SK-N-SH (cell line): ENCODE results near the gene PIAS4. TPM values are rescaled to one million over a fixed set of nuclear protein-coding genes. Genes with fewer than 3 reads are reported as not detected.

ENCODE experiments used
- CTCF ChIA-PET: fragments of 300-600, 350-600 bp; formaldehyde crosslinking; extraction: SDS; loops from one replicate; lab custom pipeline; 2021; lab: Yijun Ruan, JAX
- POLR2A ChIA-PET: fragments of 350-600 bp; sonication (Branson Sonifier 250); formaldehyde crosslinking; extraction: SDS; loops from one replicate; lab custom pipeline; 2020; ENCODE audit warnings: antibody characterized with exemption, inconsistent platforms; lab: Yijun Ruan, JAX
- DNase-seq: peaks from one replicate; pipeline ENCODE4 v3.0.0; 2012
- H2AFZ ChIP-seq: fragments of 200-600 bp; sonication (generic); 2 replicates; pipeline ENCODE4 v1.8.1; 2016; ENCODE audit warnings: antibody characterized with exemption, mild to moderate bottlenecking, low read depth
- H3F3A ChIP-seq: fragments of 200-600 bp; sonication (generic); replicated peaks from 2 replicates; pipeline ENCODE3; 2016; ENCODE audit warnings: antibody characterized with exemption, mild to moderate bottlenecking; ENCODE audit not compliant: insufficient read depth
- H3K27ac ChIP-seq, 2 experiments: fragments of 200-500 bp in 1 of 2; fragments of 200-600 bp in 1 of 2; sonication (Bioruptor generic) in 1 of 2; sonication (generic), shearing (Covaris generic) in 1 of 2; 2 replicates each; pipeline versions ENCODE4 v1.5.1 to v1.6.1; 2014 to 2016; ENCODE audit warnings: low read depth in 2 of 2, inconsistent platforms in 1 of 2, low read length in 1 of 2, mild to moderate bottlenecking in 1 of 2, mixed read lengths in 1 of 2
- H3K27me3 ChIP-seq: fragments of 200-600 bp; sonication (generic), shearing (Covaris generic); 2 replicates; pipeline ENCODE4 v1.6.1; 2016; ENCODE audit warnings: mixed run types; ENCODE audit not compliant: insufficient read depth
- H3K36me3 ChIP-seq, 2 experiments: fragments of 200-500 bp in 1 of 2; fragments of 200-600 bp in 1 of 2; sonication (Bioruptor generic) in 1 of 2; sonication (generic) in 1 of 2; replicated peaks in 1 of 2; 2 replicates each; pipeline versions ENCODE3 to v1.5.1; 2014 to 2016; ENCODE audit warnings: low read length in 1 of 2, mild to moderate bottlenecking in 1 of 2; ENCODE audit not compliant: insufficient read depth in 2 of 2, control insufficient read depth in 1 of 2
- H3K4me1 ChIP-seq, 2 experiments: fragments of 200-500 bp in 1 of 2; fragments of 200-600 bp in 1 of 2; sonication (Bioruptor generic) in 1 of 2; sonication (generic), shearing (Covaris generic) in 1 of 2; 2 replicates each; pipeline versions ENCODE4 v1.5.1 to v1.6.1; 2014 to 2016; ENCODE audit warnings: low read depth in 1 of 2, low read length in 1 of 2, mixed run types in 1 of 2; ENCODE audit not compliant: insufficient read depth in 2 of 2, control insufficient read depth in 1 of 2
- H3K4me2 ChIP-seq: fragments of 200-600 bp; sonication (generic), shearing (Covaris generic); 2 replicates; pipeline ENCODE4 v1.6.1; 2017; ENCODE audit warnings: mixed run types
- H3K4me3 ChIP-seq, 2 experiments: fragments of 200-500 bp in 1 of 2; fragments of 200-600 bp in 1 of 2; sonication (Bioruptor generic) in 1 of 2; sonication (generic), shearing (Covaris generic) in 1 of 2; 2 replicates each; pipeline versions ENCODE4 v1.5.1 to v1.8.1; 2014 to 2016; ENCODE audit warnings: low read depth in 2 of 2, inconsistent platforms in 1 of 2, low read length in 1 of 2, mild to moderate bottlenecking in 1 of 2, mixed read lengths in 1 of 2, moderate library complexity in 1 of 2
- H3K79me2 ChIP-seq: fragments of 200-600 bp; sonication (generic); 2 replicates; pipeline ENCODE4 v1.8.1; 2017; ENCODE audit warnings: mild to moderate bottlenecking; ENCODE audit not compliant: insufficient read depth
- H3K9ac ChIP-seq: fragments of 200-600 bp; sonication (generic); 2 replicates; pipeline ENCODE4 v1.6.1; 2017; ENCODE audit warnings: mixed run types
- H3K9me2 ChIP-seq: fragments of 200-600 bp; sonication (generic); 2 replicates; pipeline ENCODE4 v1.6.1; 2017; ENCODE audit warnings: mixed run types
- H3K9me3 ChIP-seq: fragments of 200-600 bp; sonication (generic); 2 replicates; pipeline ENCODE4 v1.6.1; 2017; ENCODE audit warnings: mixed run types, mild to moderate bottlenecking, moderate library complexity
- H4K20me1 ChIP-seq: fragments of 200-600 bp; sonication (generic); 2 replicates; pipeline ENCODE4 v1.6.1; 2017; ENCODE audit warnings: mild to moderate bottlenecking, mixed run types; ENCODE audit not compliant: insufficient read depth
- CTCF ChIP-seq: fragments of 200-600 bp; sonication (generic); IDR thresholded peaks from 2 replicates; pipeline ENCODE4 v1.6.1; 2017; ENCODE audit warnings: antibody characterized with exemption, mild to moderate bottlenecking, moderate library complexity
- FOXJ3 ChIP-seq: sonication (generic); formaldehyde crosslinking; IDR thresholded peaks from 2 replicates; pipeline ENCODE4 v1.5.1; 2020; ENCODE audit warnings: mild to moderate bottlenecking, missing genetic modification reagents
- GABPA ChIP-seq: IDR thresholded peaks from 2 replicates; pipeline ENCODE4 v1.4.0; 2012; ENCODE audit warnings: low read depth, mild to moderate bottlenecking
- NFIC ChIP-seq: IDR thresholded peaks from 2 replicates; pipeline ENCODE4 v1.4.0; 2012; ENCODE audit warnings: borderline replicate concordance
- NRF1 ChIP-seq: IDR thresholded peaks from 2 replicates; pipeline ENCODE4 v1.6.1; 2012; ENCODE audit warnings: low read depth, mild to moderate bottlenecking, low read length
- RAD21 ChIP-seq: IDR thresholded peaks from 2 replicates; pipeline ENCODE4 v1.6.1; 2012; ENCODE audit warnings: mild to moderate bottlenecking, low read length
- RCOR1 ChIP-seq: fragments of 150-350 bp; IDR thresholded peaks from 2 replicates; pipeline ENCODE4 v1.6.1; 2017; ENCODE audit warnings: antibody characterized with exemption, low read length
- SMC3 ChIP-seq: IDR thresholded peaks from 2 replicates; pipeline ENCODE4 v1.6.1; 2012; ENCODE audit warnings: low read depth, low read length, improper control_type of control experiment
- TAF1 ChIP-seq: IDR thresholded peaks from 2 replicates; pipeline ENCODE4 v1.6.1; 2012; ENCODE audit warnings: low read depth, mild to moderate bottlenecking, low read length, moderate library complexity, borderline replicate concordance
- TCF12 ChIP-seq: IDR thresholded peaks from 2 replicates; pipeline ENCODE4 v1.4.0; 2012
- USF1 ChIP-seq: IDR thresholded peaks from 2 replicates; pipeline ENCODE4 v1.4.0; 2012; ENCODE audit warnings: low read depth, borderline replicate concordance
- USF2 ChIP-seq: fragments of 150-350 bp; IDR thresholded peaks from 2 replicates; pipeline ENCODE4 v1.6.1; 2017; ENCODE audit warnings: antibody characterized with exemption, low read length, low read depth, borderline replicate concordance
- WGBS: methylation state at CpG from one replicate; pipeline ENCODE4 v1.1.6; 2017; ENCODE audit warnings: low lambda C conversion rate; 5-methylcytosine and 5-hydroxymethylcytosine counted together
- polyA plus RNA-seq, 3 experiments: library from polyadenylated mRNA; depleted of rRNA; stranded (reverse); fragments of >200 nt; gene quantifications; 2 replicates each; pipeline ENCODE4 v1.2.3, GENCODE V29; 2012

PIAS4 gene
- polyA plus RNA-seq, 1 of the 3 experiments (the other 2 are of a cell fraction) = 14.1 TPM

GRCh38 chr19:3987619-3988371 is 19.7 kb upstream of the PIAS4 start:
- WGBS = 12% methylated on average over 30 of the region's 30 CpGs
- Histone ChIP-seq H3K79me2 (peaks cover 25% of the 10 kb centered on the region), H3K9ac (no peak overlapping the region; the same call in 1 of the 2 replicates), H3K4me2 (peak overlapping the region; percentile 89), H3K27ac (peak overlapping the region in 1 of 2 experiments; percentile 12; a peak in 1 of 4 replicates), H3K36me3 (peaks cover 16 to 19% of the 10 kb centered on the region in 2 experiments), H3K4me3 (peak overlapping the region; percentile 30 to 31; a peak in 3 of 4 replicates), H3K4me1 (peaks cover 11 to 29% of the 10 kb centered on the region in 2 experiments), H4K20me1 (peaks cover 24% of the 10 kb centered on the region), H3K9me2 (no peaks in the 10 kb centered on the region), H3K9me3 (no peaks in the 10 kb centered on the region), H3K27me3 (no peaks in the 10 kb centered on the region), H2AFZ (peak overlapping the region; percentile 76; the same call in 1 of the 2 replicates), H3F3A (peaks cover 27% of the 10 kb centered on the region)
- ChIA-PET POLR2A (interaction anchor here (0.6 to 1.4 kb wide), 10 partner anchors 8 to 225 kb away, joined by 3 to 15 read pairs (median 4); partner anchors contain the start of genes DAPK3, MRPL54 and ZBTB7A), CTCF (interaction anchor here (0.5 to 2.3 kb wide), 31 partner anchors 8 to 671 kb away, joined by 3 to 38 read pairs (median 3); partner anchors contain the start of genes DAPK3, MRPL54 and PIAS4)
- TF ChIP-seq SMC3 (0 out of 2 replicates have a peak, but pooled peaks have one; percentile 28), USF1 (0 out of 2 replicates have a peak, but pooled peaks have one; percentile 18), NRF1 (peak; percentile 95), TAF1 (no peak), TCF12 (no peak), RCOR1 (0 out of 2 replicates have a peak, but pooled peaks have one; percentile 6), FOXJ3 (CRISPR knock-in tag) (no peak), CTCF (peak; percentile 81), RAD21 (peak; percentile 33; the same call in 1 of the 2 replicates)
- DNase-seq = peak; percentile 87

GRCh38 chr19:3990815-3991117 is 16.8 kb upstream of the PIAS4 start:
- CTCF ChIA-PET = interaction anchor here (0.8 to 1.3 kb wide), 3 partner anchors 147 to 211 kb away, joined by 3 to 5 read pairs (median 3); no protein-coding TSS in a partner anchor
- POLR2A ChIA-PET = interaction anchor here (1.1 kb wide), 1 partner anchor 16 kb away, joined by 5 read pairs; the partner anchor contains the start of gene PIAS4
- no peak for DNase-seq

More at GRCh38 chr19:3990815-3991117, 16.8 kb upstream of the PIAS4 start:
- Histone ChIP-seq H4K20me1 (no peaks in the 10 kb centered on the region), H3K4me1 (peaks cover 0 to 12% of the 10 kb centered on the region in 2 experiments; a peak in 2 of 4 replicates), H3K9me3 (no peaks in the 10 kb centered on the region), H3K27me3 (no peaks in the 10 kb centered on the region), H3K36me3 (no peaks in the 10 kb centered on the region), H3K4me2 (no peak overlapping the region), H3F3A (peaks cover 12% of the 10 kb centered on the region), H3K9me2 (no peaks in the 10 kb centered on the region), H2AFZ (peak overlapping the region; percentile 96), H3K27ac (no peak overlapping the region), H3K4me3 (no peak overlapping the region), H3K9ac (no peak overlapping the region), H3K79me2 (no peaks in the 10 kb centered on the region)
- WGBS = 89% methylated on average over 3 of the region's 3 CpGs
- TF ChIP-seq NFIC (no peak), GABPA (no peak), USF2 (no peak), TAF1 (no peak), NRF1 (no peak)
